UCSD-AML1 (cell line): ENCODE measurements around the gene HIPK1.

ENCODE experiments used
- DNase-seq: peaks from one replicate; lab custom pipeline; 2025; ENCODE audit not compliant: unreplicated experiment; lab: John Stamatoyannopoulos, UW

The HIPK1 gene

GRCh38 chr1:113928941-113929749, at the start of gene HIPK1:
Gene HIPK1, plus strand, starts transcription at chr1:113929324.
- DNase-seq = peak; percentile 92

- DNase-seq = no peak
These were observed 49.4 kb upstream of the HIPK1 start for GRCh38 chr1:113879739-113880038.

GRCh38 chr1:113881661-113882060, 47.5 kb upstream of the HIPK1 start:
- DNase-seq = no peak

DNA sequence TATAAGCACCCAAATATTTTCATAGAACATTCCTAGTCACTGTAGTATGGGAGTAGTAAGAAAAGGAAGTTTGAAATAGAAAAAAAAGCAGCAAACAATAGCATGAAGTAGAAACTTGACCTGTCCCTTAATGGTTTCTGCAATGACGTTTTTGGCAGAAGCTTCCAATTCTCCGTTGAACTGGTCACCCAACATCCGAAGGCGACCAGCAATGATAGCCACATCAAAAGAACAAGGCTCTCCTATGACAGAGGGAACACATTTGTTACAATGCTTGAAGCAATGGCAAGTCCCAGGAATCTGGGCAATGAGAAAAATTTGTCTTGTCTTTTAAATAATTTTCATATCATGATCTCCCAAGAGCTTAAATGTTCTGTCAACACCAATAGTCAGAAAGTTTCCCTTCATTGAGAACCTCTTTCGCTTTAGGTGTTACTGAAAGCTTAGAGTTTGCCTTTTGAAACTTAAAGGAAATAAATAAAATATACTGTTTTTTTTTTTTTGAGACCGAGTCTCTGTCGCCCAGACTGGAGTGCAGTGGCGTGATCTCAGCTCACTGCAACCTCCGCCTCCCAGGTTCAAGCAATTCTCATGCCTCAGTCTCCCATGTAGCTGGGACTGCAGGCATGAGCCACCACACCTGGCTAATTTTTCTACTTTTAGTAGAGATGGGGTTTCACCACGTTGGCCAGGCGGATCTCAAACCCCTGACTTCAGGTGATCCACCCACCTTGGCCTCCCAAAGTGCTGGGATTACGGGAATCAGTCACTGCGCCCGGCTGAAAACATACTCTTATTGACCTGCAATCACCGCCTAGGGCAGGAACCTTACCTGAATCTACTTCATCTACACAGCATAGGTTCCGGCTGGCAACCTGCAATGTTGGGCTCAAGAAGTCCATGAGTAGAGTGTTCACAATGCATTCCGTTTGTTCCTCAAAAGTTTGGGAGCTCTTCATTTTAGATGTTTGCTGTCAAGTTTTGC, 42.4 kb upstream of the HIPK1 start:
- DNase-seq = no peak

GRCh38 chr1:113887402-113888175, 41.5 kb upstream of the HIPK1 start, which contains the start of gene BCL2L15:
Gene BCL2L15, minus strand, starts transcription at chr1:113887581. Its CDS starts 206 bp downstream, at chr1:113887375.
- no peak for DNase-seq

- no peak for DNase-seq
These were observed 38.3 kb upstream of the HIPK1 start for GRCh38 chr1:113890816-113891215.

DNA sequence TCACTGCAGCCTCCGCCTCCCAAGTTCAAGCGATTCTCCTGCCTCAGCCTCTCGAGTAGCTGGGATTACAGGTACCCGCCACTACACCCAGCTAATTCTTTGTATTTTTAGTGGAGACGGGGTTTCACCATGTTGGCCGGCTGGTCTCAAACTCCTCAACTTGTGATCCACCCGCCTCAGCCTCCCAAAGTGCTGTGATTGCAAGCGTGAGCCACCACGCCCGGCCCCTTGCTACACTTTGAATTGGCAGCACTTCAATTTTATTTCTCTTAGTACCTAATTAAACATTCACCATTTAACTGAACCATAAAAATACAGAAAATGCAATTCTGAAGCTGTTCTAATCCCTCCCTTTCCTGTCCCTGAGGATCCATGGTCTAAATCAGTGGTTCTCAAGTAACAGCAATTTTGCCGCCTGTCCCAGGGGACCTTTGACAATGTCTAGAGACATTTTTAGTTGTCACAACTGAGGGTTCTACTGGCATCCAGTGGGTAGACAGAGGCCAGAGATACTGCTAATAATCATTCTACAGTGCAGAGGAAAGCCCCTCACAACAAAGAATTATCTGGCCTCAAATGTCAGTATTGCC, 37.4 kb upstream of the HIPK1 start:
- no peak for DNase-seq

DNA sequence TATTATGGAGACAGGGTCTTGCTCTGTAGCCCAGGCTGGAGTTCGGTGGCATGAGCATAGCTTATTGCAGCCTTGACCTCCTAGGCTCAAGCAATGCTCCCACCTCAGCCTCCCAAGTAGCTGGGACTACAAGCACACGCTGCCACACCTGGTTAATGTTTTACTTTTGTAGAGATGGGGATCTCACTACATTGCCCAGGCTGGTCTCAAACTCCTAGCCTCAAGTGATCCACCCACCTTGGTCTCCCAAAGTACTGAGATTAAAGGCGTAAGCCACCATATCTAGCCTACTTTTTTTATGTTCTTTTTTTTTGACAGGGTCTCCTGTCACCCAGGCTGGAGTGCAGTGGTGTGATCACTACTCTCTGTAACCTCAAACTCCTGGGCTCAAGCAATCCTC, 35.9 kb upstream of the HIPK1 start:
- DNase-seq = no peak

DNA sequence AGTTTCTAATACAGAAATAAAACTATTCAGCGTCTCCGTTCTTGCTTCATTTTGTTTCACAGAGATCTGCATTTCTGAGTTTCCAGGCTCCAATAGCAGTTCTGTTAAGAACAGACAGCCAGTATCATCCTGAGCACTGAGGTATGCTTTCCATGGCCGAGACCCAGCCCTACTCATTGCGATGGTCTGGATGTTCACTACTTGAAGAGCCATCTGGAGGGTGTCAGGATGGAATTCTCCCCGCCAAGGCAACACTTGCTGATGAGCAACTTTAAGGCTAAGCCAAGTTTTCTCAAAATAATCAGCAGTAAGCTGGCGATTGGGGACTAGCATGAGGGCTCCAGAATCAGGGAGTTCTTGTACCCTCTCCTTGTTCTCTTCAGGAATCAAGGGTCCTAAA, 34.0 kb upstream of the HIPK1 start:
- DNase-seq = no peak

GRCh38 chr1:113895961-113896360, 33.2 kb upstream of the HIPK1 start:
- DNase-seq = no peak

GRCh38 chr1:113898241-113898814, 30.8 kb upstream of the HIPK1 start:
- DNase-seq = no peak

DNA sequence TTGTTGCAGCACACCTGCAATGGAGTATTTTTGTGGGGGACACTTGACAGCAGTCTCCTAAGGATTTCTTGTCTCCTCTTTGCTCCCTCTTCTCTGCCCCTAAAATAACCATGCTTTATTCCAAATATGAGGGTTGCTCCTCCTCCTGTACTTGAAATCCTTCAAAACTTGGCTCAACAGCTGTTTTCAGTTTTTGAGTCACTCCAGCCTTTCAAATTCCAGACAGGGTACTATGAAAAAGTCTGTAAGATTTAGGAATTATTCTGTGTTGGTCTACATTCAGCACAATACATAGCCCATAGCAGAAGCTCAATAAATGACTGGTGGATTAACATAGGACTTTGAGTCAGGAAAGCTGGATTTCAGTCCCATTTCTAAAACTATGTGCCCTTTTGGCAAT, 30.0 kb upstream of the HIPK1 start:
- no peak for DNase-seq

- DNase-seq = no peak
These were observed 27.9 kb upstream of the HIPK1 start for GRCh38 chr1:113901191-113901590.

DNA sequence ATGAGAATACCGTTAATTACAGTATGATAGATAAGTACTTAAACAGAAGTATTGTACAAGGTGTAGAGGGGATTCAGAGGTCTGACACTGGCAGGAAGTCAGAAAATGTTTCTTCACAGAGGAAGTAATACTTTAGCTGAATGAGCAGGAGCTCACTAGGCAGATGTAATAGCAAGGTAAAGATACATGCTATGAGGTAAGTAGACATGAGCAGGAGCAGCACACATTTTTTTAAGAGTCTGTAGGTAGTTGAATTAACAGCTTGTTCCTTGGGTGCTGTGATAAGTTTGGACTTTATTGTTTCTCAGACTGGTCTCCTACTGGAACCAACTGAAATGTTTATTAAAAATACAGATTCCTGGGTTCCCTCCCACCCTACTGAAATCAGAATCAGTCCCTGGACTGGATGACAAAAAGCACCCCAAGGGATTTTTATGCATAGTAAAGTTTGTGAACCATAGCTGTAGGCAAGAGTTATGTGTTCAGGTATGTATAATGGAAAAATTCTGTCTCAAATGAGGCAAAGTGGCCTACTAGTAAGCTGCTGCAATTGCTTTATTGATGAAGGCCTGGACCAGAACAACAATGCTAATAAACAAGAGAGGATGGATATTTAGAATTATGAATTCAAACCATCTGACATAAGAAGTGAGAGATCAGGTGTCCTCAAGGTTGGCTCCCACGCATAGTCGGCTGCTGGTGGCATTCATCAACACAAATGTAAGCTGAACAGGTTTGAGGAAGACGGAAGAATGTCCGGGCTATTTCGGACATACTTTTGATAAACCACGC, 25.4 kb upstream of the HIPK1 start:
- no peak for DNase-seq

DNA sequence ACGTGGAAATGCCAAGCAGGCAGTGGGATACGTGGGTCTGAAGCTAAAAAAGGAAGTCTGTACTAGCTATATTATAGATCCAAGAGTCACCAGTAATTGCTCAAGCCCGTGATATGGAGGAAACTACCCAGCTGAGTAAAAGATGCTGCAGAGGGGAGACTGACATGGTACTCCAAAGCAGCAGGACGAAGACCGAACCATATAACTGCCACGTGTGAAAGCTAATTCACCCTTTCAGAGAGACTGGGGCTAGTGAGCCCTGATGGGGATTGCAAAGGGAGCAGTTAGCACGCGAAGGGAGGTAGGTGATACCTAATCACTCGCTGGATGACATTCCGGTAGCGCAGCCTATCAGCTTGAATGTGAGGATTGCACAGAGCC, 24.8 kb upstream of the HIPK1 start:
- peak; percentile 49 for DNase-seq

GRCh38 chr1:113904674-113905434, 24.3 kb upstream of the HIPK1 start, which contains the start of the genes AP4B1 and DCLRE1B:
Gene AP4B1, minus strand, starts transcription at chr1:113904799. Its CDS starts 82 bp downstream, at chr1:113904717.
Gene DCLRE1B, plus strand, starts transcription at chr1:113905326. Its CDS starts 261 bp downstream, at chr1:113905587.
- peak; percentile 100 for DNase-seq

DNA sequence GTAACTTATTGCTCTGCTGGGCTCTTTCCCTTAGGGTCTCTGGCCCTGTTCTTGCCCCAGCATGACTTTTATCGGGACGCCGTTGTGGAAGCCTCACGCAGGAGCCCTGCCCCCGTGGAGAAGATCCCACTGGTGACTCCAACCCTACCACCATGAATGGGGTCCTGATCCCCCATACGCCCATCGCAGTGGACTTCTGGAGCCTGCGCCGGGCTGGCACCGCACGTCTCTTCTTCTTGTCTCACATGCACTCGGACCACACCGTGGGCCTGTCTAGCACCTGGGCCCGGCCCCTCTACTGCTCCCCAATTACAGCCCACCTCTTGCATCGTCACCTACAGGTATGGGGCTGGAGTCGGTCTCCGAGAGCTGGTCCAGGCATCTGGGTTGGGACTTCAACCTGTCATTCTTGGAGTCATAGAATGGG, 23.7 kb upstream of the HIPK1 start:
- DNase-seq = no peak

DNA sequence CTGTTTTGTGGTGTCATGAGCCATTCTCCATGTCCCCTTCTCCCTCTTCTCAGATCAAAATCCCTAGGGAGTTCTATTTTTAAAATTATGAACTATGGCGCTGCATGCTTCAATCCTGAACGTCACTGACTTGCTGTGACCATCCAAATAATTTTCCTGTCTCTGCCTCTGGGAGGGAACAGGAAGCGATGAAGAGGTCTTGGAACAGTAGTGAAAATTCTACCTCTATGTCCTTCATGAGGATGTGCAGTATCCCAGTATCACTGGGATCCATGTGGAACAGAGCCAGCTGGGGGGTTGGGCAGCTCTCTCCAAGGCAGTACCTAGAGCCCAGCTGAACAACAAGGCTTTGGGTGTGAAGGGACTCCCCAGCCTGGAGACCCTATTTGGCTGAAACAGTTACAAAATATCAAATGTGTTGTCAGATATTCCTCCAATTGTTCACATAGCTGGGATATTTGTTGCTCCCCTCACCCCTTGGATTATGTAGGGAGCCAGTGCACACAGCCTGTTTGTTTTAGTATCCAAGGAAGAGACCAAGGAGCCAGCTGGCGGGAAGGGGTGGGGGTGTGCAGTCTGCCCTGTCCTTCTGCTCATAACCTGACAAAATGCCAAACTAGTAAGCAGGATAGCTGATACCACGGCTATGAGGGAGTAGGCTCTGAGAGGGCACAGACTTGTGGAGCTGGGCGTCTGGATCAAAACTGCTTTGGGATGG, 16.4 kb upstream of the HIPK1 start:
- DNase-seq = no peak
